Upper lobe of right lung (tissue), 1 donor: ENCODE measurements around the gene GARRE1. TPM values are rescaled to one million over a fixed set of nuclear protein-coding genes. Genes with fewer than 3 reads are reported as not detected.
"Not testable (repeated sequence)": the region's sequence is repeated elsewhere in the genome, so short reads cannot be mapped to it uniquely, and the experiment has no call there.

Experiments
- ATAC-seq: fragments of 200-7000 bp; cut with Tn5 transposase; one replicate; pipeline ENCODE4 v1.9.1; 2020; ENCODE audit warnings: mild to moderate bottlenecking, moderate library complexity
- DNase-seq: peaks from one replicate; pipeline ENCODE4 v3.0.0-alpha.2; 2020
- H3K27ac ChIP-seq: fragments of 200-600 bp; one replicate; pipeline ENCODE4 v1.8.0; 2022
- H3K27me3 ChIP-seq: fragments of 200-600 bp; one replicate; pipeline ENCODE4 v1.8.0; 2022; ENCODE audit warnings: mild to moderate bottlenecking
- H3K36me3 ChIP-seq: fragments of 200-600 bp; one replicate; pipeline ENCODE4 v1.8.0; 2022
- H3K4me1 ChIP-seq: fragments of 200-600 bp; one replicate; pipeline ENCODE4 v1.8.0; 2022
- H3K4me3 ChIP-seq: fragments of 200-600 bp; one replicate; pipeline ENCODE4 v1.8.0; 2022; ENCODE audit warnings: mild to moderate bottlenecking
- H3K9me3 ChIP-seq: fragments of 200-600 bp; one replicate; pipeline ENCODE4 v1.8.0; 2022
- CTCF ChIP-seq: fragments of 200-600 bp; IDR thresholded peaks from one replicate; pipeline ENCODE4 v1.8.0; 2022; ENCODE audit warnings: antibody characterized with exemption
- intact Hi-C: fragments of 100-400 bp; cut with DNase I; formaldehyde crosslinking; loops from one replicate; pipeline ENCODE4 v1.11.0; 2022
- total RNA-seq: library from RNA; stranded (reverse); fragmentation: NEBNext Ultra II Directional; extraction: Animal tissue kit (Norgen Biotek cat#: 25700); gene quantifications from one replicate; pipeline ENCODE4 v1.2.1, GENCODE V29; 2021
- donor health status: DM: no; HTN: yes; CAD: no; lungs with severe emphysema.

The GARRE1 gene
- total RNA-seq, 1 donor from 2014 or later: 41.3 TPM

DNA sequence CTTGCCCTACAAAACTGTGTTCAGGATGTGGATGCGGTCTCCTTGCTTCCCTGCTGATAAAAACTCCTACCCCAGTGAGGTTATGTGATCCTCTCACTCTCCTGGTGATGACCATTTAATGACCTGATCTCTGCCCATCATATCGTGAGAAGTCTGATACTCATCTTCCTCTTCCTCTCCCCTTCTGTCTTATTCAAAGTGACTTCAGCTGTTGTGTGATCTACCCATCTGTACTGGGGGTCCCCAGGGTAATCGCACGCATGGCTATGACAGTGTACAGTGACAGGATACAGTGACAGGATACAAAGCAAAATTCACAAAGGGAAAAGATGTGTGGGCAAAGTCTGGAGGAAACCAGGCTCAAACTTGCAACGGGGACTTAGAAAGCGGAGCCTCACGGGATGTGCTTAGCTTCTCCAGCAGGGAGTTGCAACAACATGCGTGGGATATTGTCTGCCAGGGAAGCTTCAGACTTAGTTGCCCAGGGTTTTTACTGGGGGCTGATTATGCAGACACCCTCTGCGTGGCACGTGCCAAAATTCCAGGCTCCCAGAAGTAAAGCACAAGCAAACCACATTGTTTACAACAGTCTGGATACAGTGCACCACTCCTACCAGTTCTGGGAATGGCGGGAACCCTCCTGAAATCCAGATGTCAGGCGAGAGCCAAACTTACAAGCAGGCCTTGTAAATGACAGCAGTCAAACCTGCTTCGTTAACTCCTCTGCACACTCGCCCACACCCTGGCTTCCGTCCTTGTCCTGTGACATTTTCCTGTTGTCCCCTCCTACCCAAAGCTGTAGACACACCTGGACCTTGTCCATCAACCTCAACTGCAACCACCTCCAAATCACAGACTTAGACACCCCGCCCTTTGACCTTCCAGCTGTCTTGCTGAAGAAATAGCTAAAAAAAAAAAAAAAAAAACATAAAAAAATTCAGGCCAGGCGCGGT is 18.0 kb upstream of the GARRE1 start:
- Histone ChIP-seq H3K4me1 (peaks cover 11% of the 10 kb centered on the region), H3K27ac (no peak overlapping the region), H3K36me3 (no peaks in the 10 kb centered on the region), H3K9me3 (no peaks in the 10 kb centered on the region), H3K4me3 (no peak overlapping the region), H3K27me3 (no peaks in the 10 kb centered on the region)
- intact Hi-C loops: no loop called here
- no peak for TF ChIP-seq CTCF
- DNase-seq: no peak
- no peak for ATAC-seq

GRCh38 chr19:34237283-34237682 is 17.1 kb upstream of the GARRE1 start:
- no peaks in the 10 kb centered on the region for H3K27me3 ChIP-seq
- H3K36me3 ChIP-seq: no peaks in the 10 kb centered on the region
- no peak for TF ChIP-seq CTCF
- peaks cover 11% of the 10 kb centered on the region for H3K4me1 ChIP-seq
- no peak overlapping the region for H3K27ac ChIP-seq
- intact Hi-C loops: no loop called here
- ATAC-seq: no peak
- no peaks in the 10 kb centered on the region for H3K9me3 ChIP-seq
- no peak for DNase-seq
- no peak overlapping the region for H3K4me3 ChIP-seq

- Histone ChIP-seq H3K4me3 (no peak overlapping the region), H3K27ac (no peak overlapping the region), H3K36me3 (no peaks in the 10 kb centered on the region), H3K27me3 (no peaks in the 10 kb centered on the region), H3K9me3 (no peaks in the 10 kb centered on the region), H3K4me1 (peaks cover 4% of the 10 kb centered on the region)
- DNase-seq: no peak
- no peak for ATAC-seq
- TF ChIP-seq CTCF: no peak
- intact Hi-C loops: no loop called here
Measured at GRCh38 chr19:34237939-34238338, 16.4 kb upstream of the GARRE1 start.

- DNase-seq: peak; percentile 88
- no peaks in the 10 kb centered on the region for H3K27me3 ChIP-seq
- ATAC-seq: peak; percentile 98
- no peak overlapping the region for H3K27ac ChIP-seq
- H3K9me3 ChIP-seq: no peaks in the 10 kb centered on the region
- no peaks in the 10 kb centered on the region for H3K36me3 ChIP-seq
- no peaks in the 10 kb centered on the region for H3K4me1 ChIP-seq
- intact Hi-C loops: no loop called here
- H3K4me3 ChIP-seq: no peak overlapping the region
- peak; percentile 46 for TF ChIP-seq CTCF
Measured at GRCh38 chr19:34241513-34242337, 12.6 kb upstream of the GARRE1 start.

- intact Hi-C loops, H3K27me3 ChIP-seq, H3K36me3 ChIP-seq, H3K9me3 ChIP-seq, DNase-seq, ATAC-seq, H3K27ac ChIP-seq, H3K4me3 ChIP-seq, H3K4me1 ChIP-seq: not testable (repeated sequence)
Measured at GRCh38 chr19:34243138-34243875, 11.0 kb upstream of the GARRE1 start.
